SK-N-SH (cell line): ENCODE data around the gene SMU1.

Experiments used
- CHD2 ChIP-seq: fragments of 150-350 bp; IDR thresholded peaks from 2 replicates; pipeline ENCODE4 v1.6.1; 2018; ENCODE audit warnings: low read length; ENCODE audit not compliant: partially characterized antibody
- CTCF ChIP-seq: fragments of 200-600 bp; sonication (generic); IDR thresholded peaks from 2 replicates; pipeline ENCODE4 v1.6.1; 2017; ENCODE audit warnings: antibody characterized with exemption, mild to moderate bottlenecking, moderate library complexity
- FOXJ3 ChIP-seq: sonication (generic); formaldehyde crosslinking; IDR thresholded peaks from 2 replicates; pipeline ENCODE4 v1.5.1; 2020; ENCODE audit warnings: mild to moderate bottlenecking, missing genetic modification reagents
- FOXM1 ChIP-seq: IDR thresholded peaks from 2 replicates; pipeline ENCODE4 v1.4.0; 2012; ENCODE audit warnings: low read depth, mild to moderate bottlenecking
- GABPA ChIP-seq: IDR thresholded peaks from 2 replicates; pipeline ENCODE4 v1.4.0; 2012; ENCODE audit warnings: low read depth, mild to moderate bottlenecking
- POLR2AphosphoS5 ChIP-seq: IDR thresholded peaks from 2 replicates; pipeline ENCODE4 v1.6.1; 2012; ENCODE audit warnings: low read depth, low read length
- TAF1 ChIP-seq: IDR thresholded peaks from 2 replicates; pipeline ENCODE4 v1.6.1; 2012; ENCODE audit warnings: low read depth, mild to moderate bottlenecking, low read length, moderate library complexity, borderline replicate concordance
- TEAD4 ChIP-seq: IDR thresholded peaks from 2 replicates; pipeline ENCODE4 v1.4.0; 2012; ENCODE audit warnings: mild to moderate bottlenecking, borderline replicate concordance; ENCODE audit not compliant: insufficient read depth

GRCh38 chr9:33101104-33101951 lies 24.9 kb upstream of the SMU1 start:
- TF ChIP-seq CTCF = no peak
- no peak for TF ChIP-seq POLR2AphosphoS5
- no peak for TF ChIP-seq FOXJ3 (CRISPR knock-in tag)
- no peak for TF ChIP-seq TAF1
- no peak for TF ChIP-seq TEAD4
- TF ChIP-seq CHD2 = no peak
- TF ChIP-seq FOXM1 = no peak
- no peak for TF ChIP-seq GABPA
